GM18951 (cell line): ENCODE data around the gene CD248.
"Not testable (repeated sequence)": the region's sequence is repeated elsewhere in the genome, so short reads cannot be mapped to it uniquely, and the experiment has no call there.

ENCODE experiments used
- POLR2A ChIP-seq: IDR thresholded peaks from 4 replicates; pipeline ENCODE4 v1.6.1; 2011; ENCODE audit warnings: mild to moderate bottlenecking; ENCODE audit not compliant: insufficient read length, insufficient read depth; ENCODE audit errors: extremely low read depth
- in situ Hi-C: fragments of 300-500 bp; cut with MboI; formaldehyde crosslinking; loops from one replicate; pipeline ENCODE4 v1.12.0; 2022; ENCODE audit warnings: low sequenced_read_pairs, mixed read lengths, inconsistent platforms; ENCODE audit not compliant: unreplicated experiment

The CD248 gene

GRCh38 chr11:66328302-66329144 is 11.7 kb upstream of the CD248 start:
- no peak for TF ChIP-seq POLR2A
- in situ Hi-C loops = no loop called here

- in situ Hi-C loops = no loop called here
- TF ChIP-seq POLR2A = no peak
Observed at GRCh38 chr11:66328031-66328301, 11.1 kb upstream of the CD248 start.

- in situ Hi-C loops = no loop called here
Observed at GRCh38 chr11:66327171-66328030, 10.6 kb upstream of the CD248 start.

GRCh38 chr11:66326261-66327111 is 9.6 kb upstream of the CD248 start:
- TF ChIP-seq POLR2A = no peak
- in situ Hi-C loops = no loop called here

More at GRCh38 chr11:66327171-66328030, 10.6 kb upstream of the CD248 start:
- TF ChIP-seq POLR2A = no peak

GRCh38 chr11:66325263-66325671 is 8.4 kb upstream of the CD248 start:
- TF ChIP-seq POLR2A = no peak
- in situ Hi-C loops = no loop called here

- TF ChIP-seq POLR2A = no peak
- in situ Hi-C loops = no loop called here
Observed at GRCh38 chr11:66324664-66325063, 7.8 kb upstream of the CD248 start.

GRCh38 chr11:66323684-66324083 is 6.8 kb upstream of the CD248 start:
- in situ Hi-C loops = no loop called here
- no peak for TF ChIP-seq POLR2A

- in situ Hi-C loops = no loop called here
Observed at GRCh38 chr11:66322732-66323427, 6.0 kb upstream of the CD248 start.

GRCh38 chr11:66321606-66322005 is 4.8 kb upstream of the CD248 start:
- TF ChIP-seq POLR2A = no peak
- in situ Hi-C loops = no loop called here

More at GRCh38 chr11:66322732-66323427, 6.0 kb upstream of the CD248 start:
- no peak for TF ChIP-seq POLR2A

GRCh38 chr11:66320748-66321147 is 3.9 kb upstream of the CD248 start:
- in situ Hi-C loops = not testable (repeated sequence)

GRCh38 chr11:66320289-66320688 is 3.4 kb upstream of the CD248 start:
- in situ Hi-C loops = not testable (repeated sequence)

- in situ Hi-C loops = no loop called here
- no peak for TF ChIP-seq POLR2A
Observed at GRCh38 chr11:66318600-66318970, 1.7 kb upstream of the CD248 start.
